PC-3 (cell line): ENCODE data around the gene EFHC2.

Experiments used
- EZH2 ChIP-seq: fragments of 300-600 bp; sonication (generic); IDR thresholded peaks from one replicate; pipeline ENCODE4 v1.6.1; 2017; ENCODE audit warnings: antibody characterized with exemption, mild to moderate bottlenecking, low read length; ENCODE audit not compliant: unreplicated experiment
- TF ChIP-seq, protein P1 (sequence below): fragments of 300-600 bp; sonication (generic); conservative IDR thresholded peaks from 2 replicates; pipeline ENCODE4 v1.5.1; 2017; ENCODE audit warnings: antibody characterized with exemption, low read depth, mild to moderate bottlenecking, low read length

DNA sequence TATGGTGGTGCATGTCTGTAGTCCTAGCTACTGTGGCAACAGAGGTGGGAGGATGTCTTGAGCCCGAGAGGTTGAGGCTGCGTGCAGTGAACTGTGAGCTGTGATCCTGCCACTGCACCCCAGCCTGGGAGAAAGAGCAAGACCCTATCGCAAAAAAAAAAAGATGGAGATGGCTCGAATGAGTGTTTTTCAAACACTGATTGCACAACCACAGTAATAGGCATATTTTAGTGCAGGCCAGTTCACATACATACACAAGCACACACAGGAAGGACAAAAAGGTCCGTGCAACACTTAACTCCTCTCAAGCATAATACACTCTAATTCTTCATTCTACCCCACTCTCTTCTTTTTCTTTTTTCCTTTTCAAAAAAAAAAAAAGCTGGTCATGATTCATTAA is 5.1 kb downstream of the EFHC2 start:
- no peak for TF ChIP-seq EZH2
- TF ChIP-seq, protein P1, sequence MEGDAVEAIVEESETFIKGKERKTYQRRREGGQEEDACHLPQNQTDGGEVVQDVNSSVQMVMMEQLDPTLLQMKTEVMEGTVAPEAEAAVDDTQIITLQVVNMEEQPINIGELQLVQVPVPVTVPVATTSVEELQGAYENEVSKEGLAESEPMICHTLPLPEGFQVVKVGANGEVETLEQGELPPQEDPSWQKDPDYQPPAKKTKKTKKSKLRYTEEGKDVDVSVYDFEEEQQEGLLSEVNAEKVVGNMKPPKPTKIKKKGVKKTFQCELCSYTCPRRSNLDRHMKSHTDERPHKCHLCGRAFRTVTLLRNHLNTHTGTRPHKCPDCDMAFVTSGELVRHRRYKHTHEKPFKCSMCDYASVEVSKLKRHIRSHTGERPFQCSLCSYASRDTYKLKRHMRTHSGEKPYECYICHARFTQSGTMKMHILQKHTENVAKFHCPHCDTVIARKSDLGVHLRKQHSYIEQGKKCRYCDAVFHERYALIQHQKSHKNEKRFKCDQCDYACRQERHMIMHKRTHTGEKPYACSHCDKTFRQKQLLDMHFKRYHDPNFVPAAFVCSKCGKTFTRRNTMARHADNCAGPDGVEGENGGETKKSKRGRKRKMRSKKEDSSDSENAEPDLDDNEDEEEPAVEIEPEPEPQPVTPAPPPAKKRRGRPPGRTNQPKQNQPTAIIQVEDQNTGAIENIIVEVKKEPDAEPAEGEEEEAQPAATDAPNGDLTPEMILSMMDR = no peak
